GM19351 (cell line): ENCODE results near the gene TSC2.
A peak's percentile ranks its signal among the peaks of the same experiment; 100 is the strongest.

Source experiments
- ATAC-seq: cut with Tn5 transposase; IDR thresholded peaks from one replicate; pipeline ENCODE4 v1.9.1; 2021; ENCODE audit warnings: mild to moderate bottlenecking, moderate library complexity; ENCODE audit not compliant: unreplicated experiment

TSC2 gene

DNA sequence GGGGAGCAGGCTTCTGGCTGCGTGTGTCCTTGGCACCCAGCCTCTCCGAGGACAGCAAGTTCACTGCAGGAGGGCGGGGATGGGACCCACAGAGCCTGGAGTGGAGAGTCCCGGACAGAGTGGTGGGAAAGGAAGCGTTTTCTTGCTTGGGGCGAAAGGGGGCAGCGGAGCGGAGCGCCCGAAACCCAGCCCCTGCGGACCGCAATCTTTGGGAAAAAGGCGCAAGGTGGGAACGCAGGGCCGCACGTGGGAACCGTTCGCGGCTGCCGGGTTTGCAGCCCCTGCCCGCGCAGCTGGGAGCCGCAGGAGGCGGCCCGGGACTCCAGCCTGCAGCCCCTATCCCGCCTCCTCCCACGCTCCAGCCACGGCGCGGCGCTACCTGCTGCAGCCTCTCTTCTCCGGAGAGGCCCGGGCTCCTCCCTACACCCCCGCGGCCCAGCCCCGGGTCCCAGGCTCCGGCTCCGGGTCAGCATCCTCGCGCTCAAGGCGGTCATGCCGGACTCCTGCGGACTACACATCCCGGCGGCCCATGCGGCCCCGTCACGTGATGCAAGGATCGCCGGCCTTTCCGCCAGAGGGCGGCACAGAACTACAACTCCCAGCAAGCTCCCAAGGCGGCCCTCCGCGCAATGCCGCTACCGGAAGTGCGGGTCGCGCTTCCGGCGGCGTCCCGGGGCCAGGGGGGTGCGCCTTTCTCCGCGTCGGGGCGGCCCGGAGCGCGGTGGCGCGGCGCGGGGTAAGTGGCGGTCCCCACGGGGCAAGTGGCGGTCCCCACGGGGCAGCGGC is at the start of gene TSC2, which contains the start of gene NTHL1:
Gene TSC2 (plus strand): TSS at position 656 of the 786 bp plus-strand sequence. CDS start 631 bp downstream, outside the sequence.
Gene NTHL1 (minus strand): TSS at position 505 of the 786 bp plus-strand sequence. CDS start 11 bp downstream, at position 494.
- peak; percentile 88 for ATAC-seq

DNA sequence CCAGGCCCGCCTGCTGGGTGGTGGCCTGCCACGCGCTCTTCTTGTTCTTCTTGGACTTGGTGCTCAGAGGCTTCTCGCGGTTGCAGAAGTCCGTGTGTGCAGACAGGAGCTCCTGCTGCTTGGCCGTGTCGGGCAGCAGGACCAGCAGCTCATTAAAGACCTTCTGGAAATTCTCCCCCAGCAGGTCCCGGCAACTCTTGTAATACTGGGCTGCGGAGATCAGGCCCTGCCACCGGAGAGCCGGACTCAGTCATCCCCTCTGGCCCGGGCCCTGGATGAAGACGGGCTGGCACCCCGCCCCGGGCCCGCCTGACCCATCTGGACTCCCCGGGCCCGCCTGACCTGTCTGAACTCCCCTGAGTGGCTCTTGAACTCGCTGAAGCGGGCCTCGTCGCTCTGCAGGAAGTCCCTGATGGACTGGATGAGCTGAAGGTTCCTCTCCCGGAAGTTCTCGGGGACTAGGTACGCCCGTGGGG is 49.4 kb upstream of the TSC2 start:
- ATAC-seq, result no peak

DNA sequence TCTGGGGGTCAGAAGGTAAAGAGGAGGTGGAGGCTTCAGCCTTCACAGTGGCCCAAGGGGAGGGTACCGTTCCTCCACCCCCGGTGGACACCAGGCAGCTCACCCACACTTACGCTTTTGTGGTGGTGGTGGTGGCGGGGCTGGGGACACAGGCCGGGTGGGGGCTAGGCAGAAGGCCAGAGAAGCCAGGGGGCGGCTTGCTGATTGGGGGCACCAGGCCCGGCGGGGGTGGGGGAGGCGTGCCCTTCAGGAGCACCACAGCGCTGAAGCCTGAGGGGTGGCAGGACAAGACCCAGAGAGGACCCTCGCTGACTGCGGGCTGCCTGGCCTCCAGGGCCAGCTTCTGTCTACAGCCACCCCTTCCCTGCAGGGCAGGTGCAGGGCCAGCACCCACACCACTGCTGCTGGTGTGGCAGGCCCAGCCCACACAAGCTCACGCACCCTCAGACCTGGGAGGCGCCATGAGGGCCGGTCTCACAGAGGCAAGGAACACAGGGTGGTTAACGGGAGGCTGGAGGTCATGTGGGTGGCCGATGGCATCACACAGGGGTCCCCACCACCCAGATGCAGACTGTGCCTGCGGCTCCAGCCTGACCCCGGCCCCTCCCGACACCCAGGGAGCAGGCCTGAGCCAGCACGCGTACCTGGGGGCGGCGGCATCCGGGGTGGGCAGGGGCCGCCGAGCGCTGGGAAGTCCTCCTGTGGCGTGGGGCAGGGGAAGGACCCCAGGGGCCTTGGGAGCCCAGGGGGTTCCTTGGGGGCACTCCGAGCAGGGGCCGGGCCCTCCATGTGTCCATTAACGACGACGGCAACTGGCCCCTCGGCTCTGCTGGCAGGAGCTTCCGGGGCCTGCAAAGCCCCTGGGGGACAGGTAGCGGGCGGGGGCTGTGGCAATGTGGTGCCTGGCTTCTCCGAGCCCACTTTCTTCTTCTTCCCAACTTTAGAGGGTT is 48.7 kb upstream of the TSC2 start:
- no peak for ATAC-seq

DNA sequence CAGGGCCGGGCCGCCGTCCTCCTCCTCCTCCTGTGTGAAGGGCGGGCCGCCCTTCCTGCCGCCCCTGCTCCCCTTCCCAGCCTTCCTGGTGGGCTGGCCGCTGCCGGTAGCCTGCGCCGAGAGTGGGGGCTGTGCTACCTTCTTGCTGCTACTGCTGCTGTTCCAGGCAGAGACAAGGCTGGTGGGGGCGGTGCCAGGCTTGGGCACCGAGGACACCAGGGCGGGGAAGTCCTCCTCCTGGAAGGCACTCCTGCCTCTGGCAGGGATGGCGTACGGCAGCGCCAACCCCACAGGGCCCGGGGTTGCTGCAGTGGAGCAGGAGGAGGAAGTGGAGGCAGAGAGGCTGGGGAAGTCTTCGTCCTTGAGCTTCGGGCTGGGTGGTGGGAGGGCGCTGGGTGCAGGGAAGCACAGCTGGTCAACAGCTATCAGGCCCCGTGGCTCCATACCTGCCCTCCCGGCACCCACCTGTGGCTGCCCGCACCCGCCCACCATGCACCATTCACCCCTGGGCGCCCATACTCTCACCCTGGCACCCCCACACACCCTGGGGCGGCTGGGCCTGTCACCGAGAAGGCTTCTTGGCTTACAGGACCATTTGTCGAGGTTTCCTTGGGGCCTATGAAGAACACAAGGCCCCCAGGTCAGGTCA is 47.8 kb upstream of the TSC2 start:
- ATAC-seq, result no peak

DNA sequence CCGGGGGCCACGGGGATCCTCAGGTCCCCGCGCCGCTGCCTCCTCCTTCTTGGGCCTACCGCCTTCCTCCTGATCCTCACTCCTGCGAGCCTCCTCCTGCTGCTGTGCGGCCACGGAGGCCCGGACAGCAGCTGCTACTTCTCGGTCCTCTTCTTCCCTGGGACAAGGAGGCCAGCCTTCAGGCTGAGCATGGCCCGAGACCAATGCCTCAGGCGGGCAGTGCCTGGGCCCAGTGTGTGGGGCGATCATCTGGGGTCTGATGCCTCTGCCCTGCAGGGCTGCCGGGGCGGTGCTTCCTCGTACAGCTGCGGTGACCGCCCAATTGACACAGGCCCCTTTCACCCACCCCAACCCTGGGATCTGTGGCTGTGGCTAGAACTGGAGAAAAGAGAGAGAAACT is 46.8 kb upstream of the TSC2 start:
- no peak for ATAC-seq

DNA sequence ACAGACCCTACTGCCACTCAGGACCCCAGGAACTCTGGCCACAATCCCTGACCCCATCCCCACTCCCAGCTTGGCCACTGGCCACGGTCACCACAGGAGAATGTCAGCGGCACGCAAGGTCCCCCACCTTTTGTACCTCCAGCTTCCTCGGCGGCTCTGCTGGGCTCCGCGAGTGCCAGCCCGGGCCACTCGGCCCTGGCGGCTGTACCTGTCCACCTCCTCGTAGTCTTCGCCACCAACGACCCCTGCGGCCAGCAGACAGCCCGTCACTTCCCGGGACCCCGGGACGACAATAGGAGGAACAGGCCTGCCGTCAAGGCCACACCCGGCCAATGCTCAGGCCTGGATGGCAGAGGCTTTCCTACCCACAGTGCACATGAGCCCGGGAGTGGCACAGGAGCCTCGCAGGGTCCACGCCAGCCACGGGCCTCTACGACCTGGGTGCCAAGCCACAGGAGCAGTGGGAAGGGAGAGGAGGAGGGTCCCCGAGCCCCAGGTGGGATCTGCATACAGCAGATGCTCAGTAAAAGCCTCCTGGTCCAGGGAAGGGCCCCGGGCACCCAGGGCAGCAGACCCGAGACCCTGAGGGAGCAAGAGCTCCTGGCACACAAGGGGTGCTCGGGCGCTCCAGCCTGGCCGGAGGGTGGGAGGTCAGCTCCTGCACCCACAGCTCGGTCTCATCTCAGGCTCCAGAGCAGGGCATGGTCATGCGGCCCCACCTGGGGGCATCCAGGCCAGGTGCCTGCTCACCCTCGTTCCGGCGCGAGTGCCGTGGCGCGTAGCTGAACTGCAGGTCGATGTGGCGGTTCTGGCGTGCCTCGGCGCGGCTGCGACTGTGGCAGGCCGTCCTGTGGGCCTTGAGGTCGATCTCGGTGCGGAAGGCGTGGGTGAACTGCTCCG is 46.1 kb upstream of the TSC2 start:
- ATAC-seq, result no peak

DNA sequence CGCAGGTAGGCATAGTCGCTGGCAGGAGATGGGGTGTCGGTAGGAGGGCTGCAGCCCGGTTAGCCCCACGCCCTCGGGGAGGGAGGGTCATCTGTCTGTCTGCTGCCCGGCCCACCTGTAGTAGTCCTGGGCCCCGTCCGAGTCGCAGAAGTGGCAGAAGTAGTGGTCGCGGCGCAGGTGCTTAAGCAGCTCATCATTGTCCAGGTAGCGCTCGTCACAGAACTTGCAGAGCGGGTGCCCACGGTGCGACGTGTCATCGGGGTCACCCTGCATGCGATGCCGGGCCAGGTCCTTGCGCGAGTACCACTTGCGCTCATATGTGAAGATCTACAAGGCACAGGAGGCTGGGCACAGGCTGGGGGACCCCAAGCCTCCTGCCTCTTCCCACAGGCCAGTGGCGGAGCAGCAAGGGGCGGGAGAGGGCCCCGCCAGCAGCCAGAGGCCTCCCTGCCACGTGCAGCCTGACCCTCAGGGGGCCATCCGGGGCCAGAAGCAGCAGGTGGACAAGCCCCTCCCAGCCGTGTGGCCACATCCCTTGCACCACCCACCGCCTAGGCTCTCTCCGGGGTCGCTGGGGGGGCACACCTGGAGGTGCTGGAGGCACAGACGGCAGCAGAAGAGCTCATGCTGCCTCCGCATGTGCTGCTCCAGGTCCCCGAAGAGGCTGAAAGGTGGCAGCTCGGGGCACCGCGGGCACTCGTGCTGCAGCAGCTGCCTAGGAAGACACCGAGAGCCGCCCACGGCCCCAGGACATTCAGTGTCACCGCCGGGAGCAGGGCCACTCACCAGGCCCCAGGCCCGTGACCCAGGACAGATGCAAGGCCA is 45.2 kb upstream of the TSC2 start:
- ATAC-seq, result no peak

DNA sequence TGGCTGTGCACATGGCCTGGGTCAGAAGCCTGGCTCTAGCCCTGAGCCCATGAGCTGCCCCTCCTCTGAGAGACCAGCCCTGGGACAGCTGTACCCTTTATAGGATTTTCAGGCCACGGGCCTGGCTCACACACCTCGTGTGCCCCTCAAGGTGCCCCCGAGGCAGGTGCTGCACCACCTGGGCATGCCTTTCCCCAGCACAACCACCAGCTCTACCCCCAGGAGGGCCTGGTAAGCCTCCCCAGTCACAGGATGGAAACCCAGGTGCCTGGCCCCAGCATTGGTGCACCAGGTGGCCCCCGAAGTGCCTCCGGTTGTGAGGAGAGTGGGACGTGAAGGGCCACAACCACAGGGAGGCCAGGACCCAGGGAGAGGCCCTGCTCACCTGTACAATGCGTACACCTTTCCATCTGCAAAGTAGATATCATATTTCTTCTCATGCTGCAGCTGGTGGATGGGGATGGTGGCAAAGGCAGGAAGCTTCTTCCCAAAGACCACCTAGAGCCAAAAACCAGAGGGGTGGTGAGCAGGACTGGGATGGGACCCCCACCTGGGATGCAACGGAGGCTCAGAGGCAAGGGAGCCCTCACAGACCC is 44.5 kb upstream of the TSC2 start:
- ATAC-seq, result no peak

DNA sequence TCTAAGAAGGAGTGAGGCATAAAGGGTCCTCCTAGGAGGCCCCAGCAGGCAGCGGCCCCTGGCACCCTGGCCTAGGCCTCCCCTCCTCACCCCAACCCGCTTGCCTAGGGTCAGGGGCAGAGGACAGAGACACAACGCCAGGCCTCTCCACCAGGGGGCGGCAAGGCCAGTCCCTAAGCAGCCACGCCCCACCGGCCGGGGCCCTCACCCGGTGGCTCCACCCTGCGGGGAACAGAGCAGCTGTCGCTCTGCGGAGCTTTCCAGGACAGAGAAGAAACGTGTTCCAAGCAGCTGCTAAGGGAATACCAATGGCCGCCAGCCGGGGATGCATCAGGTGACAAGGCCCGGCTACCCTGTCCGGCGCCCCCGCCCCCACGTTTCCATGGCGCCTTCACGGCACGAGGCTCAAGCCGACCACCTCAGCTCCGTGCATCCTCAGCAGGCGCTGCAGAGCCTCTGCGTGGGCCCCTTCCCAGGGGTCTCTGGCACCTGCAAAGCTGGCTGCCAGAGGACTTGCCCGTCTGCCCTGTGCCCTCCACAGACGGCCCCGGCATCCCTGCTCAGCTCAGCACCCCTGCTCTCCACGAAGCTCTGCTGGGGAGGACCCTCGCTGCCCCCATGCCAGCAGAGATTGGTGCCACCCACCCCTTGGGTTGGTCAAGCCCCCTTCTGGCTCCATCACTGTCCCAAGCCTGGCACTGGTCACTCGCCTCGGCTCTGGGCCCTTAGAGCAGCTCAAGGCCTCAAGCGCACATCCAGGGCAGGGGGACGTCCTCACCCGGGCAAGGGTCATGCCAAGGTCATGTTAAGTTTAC is 43.8 kb upstream of the TSC2 start:
- peak; percentile 70 for ATAC-seq

DNA sequence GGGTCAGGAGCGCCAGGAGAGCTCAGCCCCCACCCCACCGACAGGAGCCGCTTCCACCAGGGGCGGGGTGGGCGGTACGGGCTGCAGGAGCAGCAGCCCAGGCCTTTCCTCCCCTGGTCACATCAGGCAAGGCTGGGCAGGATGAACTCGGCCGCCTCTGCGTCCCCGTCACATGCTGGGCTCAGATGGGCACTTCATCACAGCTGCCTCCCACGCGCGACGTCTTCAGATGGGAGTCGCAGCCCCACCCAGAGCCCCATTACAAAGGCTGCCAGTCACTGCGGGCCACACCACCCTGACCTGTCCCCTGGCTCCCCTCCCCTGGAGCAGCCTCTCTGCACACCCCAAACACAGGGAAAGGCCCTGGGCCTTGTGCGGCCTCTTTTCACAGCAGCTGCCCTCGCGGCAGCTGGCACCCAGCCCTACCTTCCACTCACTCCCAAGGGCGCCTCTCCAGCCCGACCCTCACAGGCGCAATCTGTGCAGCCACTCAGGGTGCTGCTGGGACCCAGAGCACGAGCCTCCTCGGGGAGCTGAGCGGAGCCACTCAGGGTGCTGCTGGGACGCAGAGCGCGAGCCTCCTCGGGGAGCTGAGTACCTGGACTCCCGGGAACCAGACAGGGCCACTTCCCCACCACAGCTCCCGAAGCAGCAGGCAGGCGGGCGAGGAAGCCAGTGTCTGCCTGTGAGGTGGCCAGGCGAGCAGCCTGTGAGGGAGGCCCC is 42.8 kb upstream of the TSC2 start:
- ATAC-seq, result no peak

DNA sequence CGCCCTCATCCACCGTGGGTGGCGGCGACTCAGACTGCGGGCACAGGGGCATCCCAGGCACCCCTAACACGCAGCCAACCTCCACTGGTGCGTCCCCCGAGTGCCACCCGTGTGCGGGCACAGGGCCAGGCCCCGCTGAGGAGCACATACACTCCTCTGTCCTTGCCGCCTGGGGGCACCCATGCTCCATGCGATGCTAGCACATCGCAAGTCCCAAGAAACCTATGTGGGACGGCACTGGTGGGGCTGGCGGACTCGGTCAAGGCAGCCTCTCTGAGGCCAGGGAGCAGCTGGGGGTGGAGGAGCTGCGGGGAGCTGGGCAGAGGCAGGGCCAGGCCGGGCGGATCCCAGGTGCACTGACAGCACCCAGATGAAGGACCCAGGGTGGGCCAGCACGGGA is 42.1 kb upstream of the TSC2 start:
- no peak for ATAC-seq

DNA sequence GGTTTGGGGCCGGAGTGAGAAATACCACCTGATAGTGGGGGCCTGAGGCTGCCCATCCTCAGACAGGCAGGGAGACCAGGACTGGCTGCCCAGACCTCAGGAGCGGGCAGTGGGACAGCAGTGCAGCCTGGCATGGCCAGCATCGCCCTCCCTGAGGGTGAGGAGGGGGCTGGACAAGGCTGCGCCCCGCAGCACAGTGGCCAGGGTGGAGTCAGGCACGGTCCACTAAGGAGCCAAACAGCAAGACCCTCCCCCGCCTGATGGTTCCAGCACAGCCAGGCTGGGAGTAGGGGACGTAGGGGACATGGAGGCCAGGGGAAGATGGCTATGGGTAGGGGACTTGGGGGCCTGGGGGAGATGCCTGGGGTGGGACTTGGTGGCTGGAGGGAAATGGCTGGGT is 41.5 kb upstream of the TSC2 start:
- ATAC-seq, result no peak

DNA sequence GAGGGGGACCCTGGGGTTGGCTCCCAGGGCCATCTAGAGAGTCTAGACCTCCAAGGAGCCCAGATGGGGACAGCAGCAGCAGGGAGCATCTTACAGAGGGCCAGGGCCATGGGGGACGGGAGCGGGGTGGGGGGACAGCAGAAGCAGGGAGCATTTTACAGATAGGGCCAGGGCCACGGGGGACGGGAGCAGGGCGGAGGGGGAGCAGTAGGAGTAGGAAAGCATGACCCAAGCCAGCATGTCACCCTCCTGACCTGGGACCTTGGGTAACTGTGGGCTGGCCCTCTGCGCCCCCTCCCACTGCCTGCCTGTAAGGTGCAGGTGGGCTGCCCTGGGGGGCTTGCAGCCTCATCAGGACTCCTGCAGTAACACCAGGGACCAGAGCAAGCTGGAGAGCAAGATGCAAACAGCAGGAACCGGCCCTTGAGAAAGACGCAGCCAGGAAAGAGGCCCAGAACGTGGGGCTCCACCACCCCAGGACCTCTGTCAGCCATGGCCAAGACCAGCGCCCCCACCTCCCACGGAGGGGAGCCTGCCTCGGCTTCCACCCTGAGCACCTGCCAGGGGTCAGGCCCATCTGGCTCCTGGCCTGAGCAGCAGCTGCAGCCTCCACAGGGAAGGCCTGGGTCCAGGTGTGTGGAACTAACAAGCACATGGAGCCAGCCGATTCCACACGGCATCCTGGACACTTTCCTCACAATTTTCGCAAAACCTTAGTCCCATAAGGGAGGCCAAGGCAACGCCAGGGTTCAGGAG is 40.5 kb upstream of the TSC2 start:
- no peak for ATAC-seq

DNA sequence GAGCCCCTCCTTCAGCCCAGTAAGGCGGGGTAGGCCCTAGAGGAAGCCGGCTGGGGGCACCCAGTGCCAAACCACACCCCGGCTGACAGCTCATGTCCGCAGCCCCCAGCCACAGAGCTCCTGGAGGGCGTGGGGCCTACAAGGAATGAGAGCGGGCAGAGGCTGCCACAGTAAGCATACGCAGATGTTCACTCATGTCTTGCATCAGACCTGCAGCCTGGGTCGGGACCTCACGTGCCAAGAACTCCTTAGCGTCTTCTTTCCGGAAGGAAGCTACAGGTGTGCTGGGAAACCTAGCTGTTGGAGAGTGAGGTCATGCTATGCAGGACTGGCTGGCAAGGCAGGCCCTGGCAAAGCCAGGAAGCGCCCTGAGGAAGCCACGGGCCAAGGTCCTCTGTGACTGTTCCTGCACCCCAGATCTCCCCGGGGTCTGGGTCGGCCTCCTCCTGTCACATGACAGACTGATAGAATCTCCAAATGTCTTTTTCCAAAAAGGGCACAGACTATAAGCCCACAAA is 39.7 kb upstream of the TSC2 start:
- no peak for ATAC-seq

DNA sequence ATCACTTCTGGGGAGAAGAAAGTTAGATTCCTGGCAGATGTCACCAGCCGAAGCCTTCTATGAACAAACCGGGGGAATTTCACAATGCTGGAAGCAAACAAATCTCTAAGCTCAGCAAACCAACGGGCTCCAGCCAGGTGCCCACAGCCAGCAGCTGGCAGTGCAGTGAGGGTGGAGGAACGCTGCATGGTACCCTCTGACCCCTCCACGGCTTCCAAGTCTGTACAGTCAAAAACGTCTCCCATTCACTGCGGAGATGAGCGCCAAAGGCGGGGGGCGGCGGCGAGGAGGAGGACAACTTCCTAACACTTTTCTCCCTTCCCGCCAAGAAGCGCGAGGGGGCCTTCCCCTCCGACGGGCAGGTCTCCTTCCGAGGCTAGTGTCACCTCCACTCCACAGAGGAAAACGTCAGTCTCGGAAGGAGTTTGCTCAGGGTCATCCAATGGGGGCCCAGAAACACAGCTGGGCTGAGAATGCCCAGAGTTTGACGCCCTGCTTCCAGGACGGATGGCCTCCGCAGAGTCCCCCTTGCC is 39.1 kb upstream of the TSC2 start:
- ATAC-seq, result no peak

DNA sequence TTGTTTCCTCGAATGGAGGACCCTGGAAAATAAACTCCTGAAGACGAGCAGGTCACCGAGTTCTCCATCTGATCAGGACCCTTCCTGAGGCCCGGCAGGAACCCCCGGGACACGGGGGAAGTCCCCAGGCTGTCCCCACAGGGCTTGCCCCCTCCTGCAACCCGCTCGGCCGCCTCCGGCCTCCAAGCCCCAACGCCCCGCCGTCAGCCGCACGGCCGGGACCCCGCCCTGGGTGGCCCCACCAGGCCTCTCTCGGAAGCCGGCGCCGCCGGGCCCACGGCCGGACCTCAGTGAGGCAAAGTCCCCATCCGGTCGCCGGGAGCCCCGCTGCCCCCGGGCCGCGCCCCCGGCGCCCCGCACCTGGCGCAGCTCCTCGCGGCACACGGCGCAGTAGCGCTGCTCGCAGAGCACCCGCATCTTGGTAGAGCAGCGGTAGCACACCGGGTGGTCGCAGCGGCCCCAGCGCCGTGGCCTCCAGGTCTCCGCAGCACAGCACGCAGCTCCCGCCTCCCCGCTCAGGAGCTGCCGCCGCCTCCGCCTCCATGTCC is 38.5 kb upstream of the TSC2 start:
- peak; percentile 35 for ATAC-seq
